ENCODE measurements around the gene SORBS1.

Gene SORBS1

DNA sequence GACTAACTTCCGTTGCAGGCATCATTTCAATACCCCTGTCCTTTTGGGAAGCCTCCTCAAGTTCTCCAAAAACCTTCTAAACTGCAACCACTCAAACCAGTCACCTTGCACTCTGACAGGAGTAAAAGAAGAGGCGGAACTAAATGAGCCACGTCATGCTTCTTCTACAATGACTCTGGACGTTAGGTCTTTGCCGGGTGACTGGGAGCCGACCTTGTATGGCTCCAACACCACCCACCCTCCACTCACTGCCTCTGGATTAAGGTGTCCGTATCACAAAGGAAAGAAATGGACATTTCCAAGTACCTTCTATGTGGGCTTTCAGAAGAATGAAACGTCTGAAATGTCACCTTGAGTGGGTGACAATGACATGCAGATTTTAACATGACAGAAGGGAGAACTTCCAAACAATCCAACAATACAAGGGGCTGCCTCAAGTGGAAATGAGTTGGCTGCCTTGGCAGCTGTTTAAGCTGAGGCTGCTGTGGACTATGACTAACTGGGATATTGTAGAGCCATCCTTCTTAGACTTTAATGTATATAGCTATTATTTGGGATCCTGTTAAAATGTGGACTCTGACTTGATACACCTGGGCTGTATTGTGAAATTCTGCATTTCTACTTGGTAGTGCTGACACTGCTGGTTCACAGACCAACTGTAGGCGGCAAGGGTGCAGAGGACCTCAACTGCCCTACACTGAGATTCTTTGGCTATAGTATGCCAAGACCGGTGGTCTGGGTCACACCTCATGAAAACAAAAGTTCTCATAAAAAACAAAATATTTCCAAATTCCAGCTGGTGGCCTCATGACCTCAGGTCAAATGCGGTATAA is 236.5 kb downstream of the SORBS1 start:
- no peak for DNase-seq (ENCODE audit: low read depth in 2 of 2)

DNA sequence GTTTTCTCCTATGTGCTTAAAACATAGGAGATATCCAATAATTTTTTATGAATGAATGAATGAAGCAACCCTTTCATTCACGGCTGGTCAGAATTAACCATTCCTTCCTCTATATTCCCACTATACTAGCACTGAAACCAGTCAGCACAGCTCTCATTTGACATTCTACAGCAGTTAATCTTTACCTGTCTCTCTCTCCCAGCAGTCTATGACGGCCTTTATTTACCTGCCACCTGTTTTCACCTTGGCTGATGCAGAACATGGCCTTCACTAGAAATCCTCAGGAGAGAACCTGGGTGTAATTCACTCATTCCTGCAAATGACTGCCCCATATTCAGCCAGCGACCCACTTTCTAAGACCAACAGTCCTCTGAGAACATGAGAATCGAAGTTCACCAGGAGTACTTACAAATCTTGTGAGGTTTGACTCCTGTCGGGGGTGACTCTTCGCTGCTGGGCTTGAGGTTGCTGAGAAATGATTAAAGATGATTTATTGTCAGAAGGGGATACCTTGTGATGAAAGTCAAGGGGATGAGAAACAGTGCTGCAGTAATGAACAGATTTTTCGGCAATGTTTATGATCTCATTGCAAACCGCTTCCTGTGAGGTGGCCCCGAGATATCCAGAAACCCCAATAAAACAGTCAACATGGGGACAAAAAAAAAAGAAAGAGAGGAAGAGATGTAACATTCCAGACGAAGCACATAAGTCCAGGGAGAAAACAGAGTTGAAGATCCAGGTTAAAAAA is 239.4 kb downstream of the SORBS1 start:
- DNase-seq (ENCODE audit: low read depth in 2 of 2), result no peak

DNA sequence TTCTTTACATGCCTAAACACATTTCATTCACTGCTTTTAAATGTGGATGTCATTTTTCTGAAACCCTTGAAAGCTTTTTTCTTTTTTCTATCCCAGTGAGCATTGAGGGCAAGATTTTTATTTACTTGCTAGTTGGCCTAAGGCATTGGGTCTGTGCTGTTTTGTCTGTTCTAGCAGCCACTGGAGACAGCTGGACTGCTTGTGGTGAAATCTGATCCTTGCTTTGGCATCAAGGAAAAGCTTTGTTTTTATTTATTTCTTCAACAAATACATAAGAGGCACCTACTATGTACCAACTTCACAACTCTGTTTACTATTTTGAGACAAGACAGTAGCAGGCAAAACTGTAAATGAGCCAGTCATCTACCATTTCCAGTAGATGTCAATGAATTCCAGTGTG is 241.9 kb downstream of the SORBS1 start:
- no peak for DNase-seq (ENCODE audit: low read depth in 2 of 2)

DNA sequence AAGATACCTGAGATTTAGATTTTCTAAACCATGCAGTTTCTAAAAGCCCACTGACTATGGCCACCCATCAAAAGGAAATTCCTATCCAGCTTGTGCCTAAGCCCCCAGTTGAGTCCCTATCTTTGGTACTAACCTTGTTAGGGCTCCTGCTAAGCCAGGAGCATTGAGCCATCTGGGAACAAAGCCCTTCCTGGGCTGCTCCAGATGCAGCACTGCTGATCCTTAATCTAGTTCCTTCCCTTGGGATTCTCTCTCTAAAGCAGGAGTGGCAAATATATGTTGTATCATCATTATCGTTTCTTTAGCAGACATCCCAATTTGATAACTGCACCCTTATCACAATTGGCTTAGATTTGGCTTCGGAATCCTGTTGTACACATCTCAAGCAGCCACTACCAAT is 245.7 kb downstream of the SORBS1 start:
- DNase-seq (ENCODE audit: low read depth in 2 of 2), result no peak

DNA sequence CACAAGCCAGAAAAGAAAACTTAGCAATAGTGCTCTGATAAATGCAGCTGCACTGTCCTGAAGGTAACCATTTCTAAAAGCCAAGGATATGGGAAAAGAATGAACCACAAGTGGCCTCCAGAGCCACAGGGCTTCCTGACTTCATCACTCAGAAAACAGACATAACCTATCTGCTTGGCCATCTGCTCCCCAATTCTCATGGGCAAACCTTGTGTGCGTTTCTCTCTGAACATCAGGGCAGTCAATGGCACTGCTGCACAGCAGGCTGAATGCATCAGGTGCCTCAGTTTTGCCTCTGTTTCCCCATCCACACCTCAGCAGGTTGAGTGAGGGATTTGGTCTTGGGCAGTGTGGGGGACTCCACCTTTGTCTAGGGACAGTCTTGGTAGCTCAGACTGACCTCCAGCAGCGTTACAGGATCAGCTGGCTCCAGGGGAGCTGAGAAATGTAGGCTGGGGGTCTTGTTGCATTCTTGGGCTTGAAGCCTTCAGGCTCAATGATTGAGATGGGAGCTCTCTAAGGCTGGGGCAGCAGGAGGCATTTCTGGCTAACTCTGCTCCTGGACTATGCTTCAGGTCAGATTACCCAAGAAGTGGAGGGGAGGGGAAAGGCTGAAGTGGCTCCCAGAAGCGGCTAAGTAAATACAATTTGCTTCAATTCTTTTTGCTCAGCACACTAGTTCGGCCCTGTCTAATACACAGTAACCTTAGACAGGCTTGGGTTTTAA is 246.8 kb downstream of the SORBS1 start:
- no peak for DNase-seq (ENCODE audit: low read depth in 2 of 2)

DNA sequence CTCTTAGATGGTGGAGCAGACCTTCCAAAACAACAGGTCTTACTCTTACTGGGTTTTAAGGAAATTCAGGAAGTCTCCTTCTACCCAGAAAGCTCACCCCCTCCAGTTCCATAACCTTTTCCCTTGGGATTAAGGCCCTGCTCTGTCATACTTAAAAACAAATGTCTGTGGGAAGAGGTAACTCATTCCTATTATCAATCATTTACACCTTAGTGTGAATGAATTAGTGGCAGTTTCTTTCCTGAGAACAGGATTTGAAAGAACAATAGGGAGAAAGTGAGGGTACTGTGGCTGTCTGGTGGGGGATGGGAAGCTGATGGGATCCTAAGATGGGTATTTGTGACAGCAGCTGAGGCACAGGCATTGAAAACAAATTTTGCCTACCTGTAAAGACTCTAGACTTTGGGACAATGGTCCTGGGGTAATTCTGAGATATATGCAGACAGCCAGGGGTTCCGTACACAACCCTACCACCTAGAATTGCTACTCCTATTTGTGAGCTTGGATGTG is 248.1 kb downstream of the SORBS1 start:
- no peak for DNase-seq (ENCODE audit: low read depth in 2 of 2)

DNA sequence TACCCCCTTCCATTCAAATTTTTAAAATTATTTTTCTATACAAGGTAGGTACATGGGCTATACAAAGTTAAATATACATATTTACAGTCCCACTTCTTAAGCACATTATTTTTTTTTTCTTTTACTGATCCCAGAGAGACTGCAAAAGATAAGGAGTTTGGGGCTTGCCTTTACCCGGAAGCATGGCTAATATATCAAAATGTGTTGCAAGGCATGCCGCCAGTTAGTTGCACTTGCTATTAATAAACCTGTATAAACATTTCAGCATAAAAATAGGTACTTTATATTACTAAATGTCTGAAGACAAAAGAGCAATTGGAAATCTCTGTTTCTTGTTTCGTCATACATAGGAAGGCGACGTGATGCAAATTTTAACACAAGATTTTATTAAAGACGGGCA is 248.9 kb downstream of the SORBS1 start:
- DNase-seq (ENCODE audit: low read depth in 2 of 2), result no peak

DNA sequence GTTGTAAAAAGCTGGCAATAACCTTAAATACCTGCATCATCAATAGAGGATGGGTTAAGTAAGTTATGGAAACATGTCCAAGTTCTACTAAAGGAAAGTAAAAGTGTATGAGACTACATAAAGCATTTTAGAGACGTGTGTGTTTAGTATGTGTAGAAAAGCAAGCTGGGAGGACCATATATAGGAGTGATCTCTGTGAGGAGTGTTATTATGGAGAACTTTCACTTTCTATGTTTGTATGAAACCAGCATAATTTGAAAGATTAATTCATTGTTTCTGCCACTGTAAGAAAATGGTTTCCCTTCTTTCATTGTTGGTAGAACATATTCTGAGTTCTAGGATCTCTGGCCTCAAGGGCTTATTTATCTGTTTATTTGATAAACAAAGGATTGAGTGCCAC is 251.2 kb downstream of the SORBS1 start:
- DNase-seq (ENCODE audit: low read depth in 2 of 2), result no peak

GRCh38 chr10:95308389-95309302 is 252.5 kb downstream of the SORBS1 start:
- DNase-seq (ENCODE audit: low read depth in 2 of 2), result no peak

DNA sequence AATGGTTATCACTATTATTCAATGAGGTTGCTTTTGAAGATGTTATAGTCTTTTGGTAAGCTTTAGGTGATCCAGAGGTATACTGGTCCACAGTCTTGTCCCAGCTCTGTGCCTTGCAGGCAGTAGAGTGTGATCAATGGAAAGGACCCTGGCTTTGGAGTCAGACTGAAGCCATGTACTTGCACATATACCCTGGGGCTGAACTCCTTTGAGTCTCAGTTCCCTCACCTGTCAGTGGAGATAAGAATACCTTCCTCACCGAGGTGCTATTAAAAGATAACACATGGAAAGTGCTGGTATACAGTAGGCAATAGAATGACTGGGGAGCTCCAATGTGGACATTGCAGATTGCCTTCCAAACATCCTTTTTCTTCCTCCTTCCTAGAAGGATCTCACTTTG is 254.3 kb downstream of the SORBS1 start:
- DNase-seq (ENCODE audit: low read depth in 2 of 2), result no peak

- DNase-seq (ENCODE audit: low read depth in 2 of 2), result no peak
Observed at GRCh38 chr10:95306318-95306650, 254.9 kb downstream of the SORBS1 start.

DNA sequence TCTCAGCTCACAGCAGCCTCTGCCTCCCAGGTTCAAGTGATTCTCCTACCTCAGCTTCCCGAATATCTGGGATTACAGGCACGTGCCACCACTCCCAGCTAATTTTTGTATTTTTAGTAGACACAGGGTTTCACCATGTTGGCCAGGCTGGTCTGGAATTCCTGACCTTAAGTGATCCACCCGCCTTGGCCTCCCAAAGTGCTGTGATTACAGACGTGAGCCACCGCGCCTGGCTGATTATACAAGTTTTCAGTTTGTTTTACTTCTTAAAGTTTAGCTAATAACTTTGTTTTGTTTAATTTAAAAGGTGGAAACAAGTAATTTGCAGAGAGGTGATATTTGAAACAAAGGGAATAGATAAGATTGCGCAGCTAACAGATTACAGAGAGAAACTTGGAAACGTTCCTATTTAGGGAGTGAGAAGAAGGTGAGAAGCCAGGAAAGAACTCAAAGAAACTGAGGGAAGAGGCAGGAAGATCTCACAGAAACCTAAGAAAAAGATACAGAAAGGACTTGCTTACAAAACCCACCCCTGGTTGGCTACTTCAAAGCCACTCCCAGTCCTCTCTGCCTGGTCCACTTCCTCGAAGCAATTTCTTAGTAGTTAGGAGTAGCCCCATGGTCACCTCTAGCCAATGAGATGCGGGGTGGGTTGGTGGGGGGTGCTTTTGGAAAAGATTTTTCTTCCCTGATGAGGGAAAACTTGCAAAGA is 255.4 kb downstream of the SORBS1 start:
- DNase-seq (ENCODE audit: low read depth in 2 of 2), result no peak

GRCh38 chr10:95304976-95305375 is 256.2 kb downstream of the SORBS1 start:
- no peak for DNase-seq (ENCODE audit: low read depth in 2 of 2)

DNA sequence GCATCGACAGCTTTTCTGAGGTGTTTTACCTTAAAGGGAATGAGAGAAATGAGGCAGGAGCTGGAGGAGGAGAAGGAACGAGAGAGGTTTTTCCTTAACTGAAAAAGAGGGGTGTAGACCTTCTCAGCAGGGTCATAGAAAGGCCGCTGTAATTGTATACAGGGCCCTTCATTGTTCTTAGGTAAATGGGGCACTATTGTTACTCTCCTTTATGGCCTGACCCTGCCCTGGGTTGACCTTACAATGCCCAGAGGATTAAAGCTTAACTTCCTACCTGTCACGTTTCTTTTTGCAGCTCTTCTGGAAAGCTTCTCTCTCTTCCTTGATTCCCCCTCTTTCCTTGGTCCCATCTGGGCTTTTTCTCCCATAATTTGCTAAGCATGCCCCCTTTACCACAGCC is 256.7 kb downstream of the SORBS1 start:
- DNase-seq (ENCODE audit: low read depth in 2 of 2), result no peak

DNA sequence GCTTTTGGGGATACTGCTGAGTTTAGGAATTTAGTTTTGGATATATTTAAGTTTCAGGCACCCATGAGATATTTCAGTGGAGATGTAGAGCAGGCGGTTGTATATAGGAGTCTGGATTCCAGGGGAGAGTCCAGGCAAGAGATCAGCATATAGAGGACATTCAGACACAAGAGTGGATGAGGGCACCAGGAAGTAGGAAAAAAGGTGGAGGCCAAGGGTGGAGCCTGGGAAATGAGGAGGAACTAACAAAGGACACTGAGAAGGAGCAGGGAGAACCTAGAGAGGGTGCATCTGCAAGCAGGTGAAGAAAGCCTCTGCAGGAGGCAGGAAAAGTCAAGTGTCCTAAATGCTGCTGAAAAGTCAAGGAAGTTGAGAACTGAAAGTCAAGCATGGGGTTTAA is 257.2 kb downstream of the SORBS1 start:
- DNase-seq (ENCODE audit: low read depth in 2 of 2), result no peak

GRCh38 chr10:95303535-95303934 is 257.6 kb downstream of the SORBS1 start:
- DNase-seq (ENCODE audit: low read depth in 2 of 2), result no peak

DNA sequence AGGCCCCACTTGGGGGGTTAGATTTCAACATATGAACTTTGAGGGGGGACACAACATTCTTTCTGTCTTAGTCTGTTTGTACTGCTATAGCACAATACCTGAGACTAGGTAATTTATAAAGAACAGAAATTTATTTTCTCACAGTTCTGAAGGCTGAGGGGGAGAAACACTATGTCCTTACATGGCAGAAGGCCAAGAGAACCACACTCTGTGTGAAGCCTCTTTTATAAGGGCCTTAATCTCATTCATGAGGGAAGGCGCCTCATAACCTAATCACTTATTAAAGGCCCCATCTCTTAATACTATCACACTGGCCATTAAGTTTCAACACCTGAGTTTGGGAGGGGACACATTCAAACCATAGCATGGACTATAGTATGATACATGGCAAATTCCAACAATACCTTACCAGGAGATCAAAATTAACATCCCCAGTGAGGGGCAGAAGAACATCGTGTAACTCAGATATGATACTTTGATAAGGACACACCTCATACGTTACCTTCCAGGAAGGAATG is 261.1 kb downstream of the SORBS1 start:
- DNase-seq (ENCODE audit: low read depth in 2 of 2), result no peak

- DNase-seq (ENCODE audit: low read depth in 2 of 2), result no peak
Observed at GRCh38 chr10:95297402-95297801, 263.8 kb downstream of the SORBS1 start.

GRCh38 chr10:95296764-95297163 is 264.4 kb downstream of the SORBS1 start:
- no peak for DNase-seq (ENCODE audit: low read depth in 2 of 2)

GRCh38 chr10:95295031-95295755 is 266.0 kb downstream of the SORBS1 start:
- DNase-seq (ENCODE audit: low read depth in 2 of 2), result no peak
